Naive thymus-derived CD4-positive, alpha-beta T cell (primary cell): ENCODE data around the gene ACKR1. TPM values are rescaled to one million over a fixed set of nuclear protein-coding genes. Genes with fewer than 3 reads are reported as not detected.

ENCODE experiments used
- ATAC-seq: fragments of 150-1000 bp; cut with Tn5 transposase; 2 replicates; pipeline ENCODE4 v1.10.0; 2021; ENCODE audit warnings: mild to moderate bottlenecking, moderate library complexity
- CTCF ChIA-PET: fragments of 350-600 bp; sonication (Branson Sonifier 250); formaldehyde crosslinking; loops from one replicate; lab custom pipeline; 2021; ENCODE audit warnings: antibody characterized with exemption; lab: Charles Lee
- POLR2A ChIA-PET: fragments of 350-600 bp; sonication (Branson Sonifier 250); formaldehyde crosslinking; loops from one replicate; lab custom pipeline; 2021; ENCODE audit warnings: antibody characterized with exemption, inconsistent platforms; lab: Charles Lee
- DNase-seq, 9 donors: peaks; one replicate each; pipeline versions ENCODE4 v3.0.0 to v3.0.0-alpha.2; 2020 to 2022; ENCODE audit warnings: mixed read lengths in 1 of 9
- H3K27ac ChIP-seq: one replicate; pipeline ENCODE4 v1.7.0; 2013; ENCODE audit warnings: mild to moderate bottlenecking, low read depth, low read length, moderate library complexity
- H3K27me3 ChIP-seq, 2 donors: one replicate each; pipeline ENCODE4 v1.7.0; 2013; ENCODE audit warnings: low read length in 2 of 2, mild to moderate bottlenecking in 2 of 2, moderate library complexity in 2 of 2; ENCODE audit not compliant: control insufficient read depth in 2 of 2, insufficient read depth in 2 of 2
- H3K36me3 ChIP-seq, 3 experiments: 1 replicate in 2 of 3; 2 replicates in 1 of 3; pipeline ENCODE4 v1.7.0; 2013; ENCODE audit warnings: low read length in 3 of 3, mild to moderate bottlenecking in 3 of 3, moderate library complexity in 1 of 3; ENCODE audit not compliant: insufficient read depth in 3 of 3, control insufficient read depth in 2 of 3
- H3K4me1 ChIP-seq, 2 donors: one replicate each; pipeline ENCODE4 v1.7.0; 2013; ENCODE audit warnings: low read length in 2 of 2, mild to moderate bottlenecking in 2 of 2, moderate library complexity in 1 of 2; ENCODE audit not compliant: control insufficient read depth in 2 of 2, insufficient read depth in 2 of 2
- H3K4me3 ChIP-seq: 2 replicates; pipeline ENCODE4 v1.7.0; 2013; ENCODE audit warnings: mild to moderate bottlenecking, low read length
- H3K9me3 ChIP-seq, 3 experiments: 1 replicate in 2 of 3; 2 replicates in 1 of 3; pipeline ENCODE4 v1.7.0; 2013; ENCODE audit warnings: low read length in 3 of 3; ENCODE audit not compliant: control insufficient read depth in 2 of 3
- H3K27ac Mint-ChIP-seq, 9 donors: one replicate each; pipeline ENCODE4 v1.8.0; 2020 to 2022; ENCODE audit warnings: mixed read lengths in 9 of 9, mild to moderate bottlenecking in 8 of 9, moderate library complexity in 5 of 9, inconsistent platforms in 2 of 9
- H3K27me3 Mint-ChIP-seq, 5 donors: one replicate each; pipeline ENCODE4 v1.8.0; 2021 to 2022; ENCODE audit warnings: mixed read lengths in 5 of 5, mild to moderate bottlenecking in 1 of 5
- H3K36me3 Mint-ChIP-seq, 5 donors: one replicate each; pipeline ENCODE4 v1.8.0; 2020 to 2022; ENCODE audit warnings: mixed read lengths in 5 of 5, mild to moderate bottlenecking in 3 of 5, inconsistent platforms in 1 of 5
- H3K4me1 Mint-ChIP-seq, 7 donors: one replicate each; pipeline ENCODE4 v1.8.0; 2020 to 2022; ENCODE audit warnings: mixed read lengths in 7 of 7, mild to moderate bottlenecking in 3 of 7, inconsistent platforms in 1 of 7
- H3K4me3 Mint-ChIP-seq, 10 donors: one replicate each; pipeline ENCODE4 v1.8.0; 2020 to 2022; ENCODE audit warnings: mild to moderate bottlenecking in 10 of 10, mixed read lengths in 10 of 10, moderate library complexity in 6 of 10, inconsistent platforms in 2 of 10
- H3K9me3 Mint-ChIP-seq, 11 donors: one replicate each; pipeline ENCODE4 v1.8.0; 2020 to 2022; ENCODE audit warnings: mixed read lengths in 11 of 11, mild to moderate bottlenecking in 4 of 11, inconsistent platforms in 1 of 11, moderate library complexity in 1 of 11
- intact Hi-C, 2 donors: fragments of 100-400 bp; cut with micrococcal nuclease; formaldehyde crosslinking; loops; one replicate each; pipeline ENCODE4 v1.15.1; 2023
- polyA plus RNA-seq, 2 donors: library from polyadenylated mRNA; unstranded; fragments of 300-500 nt; fragmentation: Illumina TruSeq; gene quantifications; one replicate each; pipeline ENCODE4 v1.2.3, GENCODE V29; 2021
- total RNA-seq, 6 experiments: library from RNA in 5 of 6; stranded (reverse) in 5 of 6; gene quantifications; 1 replicate in 5 of 6; 2 replicates in 1 of 6; pipeline ENCODE4 v1.2.3 and lab custom pipeline; 2021 to 2026

ACKR1 gene
- total and polyA plus RNA-seq, 7 experiments from 2014 or later = not detected

DNA sequence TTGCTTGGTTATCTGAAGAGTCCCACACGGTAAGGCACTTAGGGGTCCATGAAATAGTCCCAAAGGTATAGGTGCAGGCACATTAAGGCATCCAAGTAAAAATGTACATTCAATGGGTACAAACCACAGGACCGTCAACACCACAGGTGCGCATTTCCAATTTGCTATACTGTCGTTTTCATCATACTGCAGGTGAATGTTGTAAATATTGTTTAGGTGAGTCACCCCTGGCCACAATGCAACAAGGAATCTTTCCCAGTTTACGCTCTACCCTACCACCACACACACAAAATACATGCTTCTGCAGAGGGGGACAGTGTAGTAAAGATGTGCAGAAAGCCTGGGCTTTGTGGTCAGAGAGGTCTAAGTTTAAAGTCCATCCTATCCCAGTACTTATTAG is 19.6 kb upstream of the ACKR1 start:
- no peaks in the 10 kb centered on the region for H3K36me3 Mint-ChIP-seq
- ChIA-PET POLR2A (no interaction called here), CTCF (no interaction called here)
- Histone ChIP-seq H3K27me3 (no peaks in the 10 kb centered on the region), H3K4me3 (no peak overlapping the region), H3K36me3 (no peaks in the 10 kb centered on the region), H3K27ac (no peak overlapping the region), H3K9me3 (no peaks in the 10 kb centered on the region), H3K4me1 (no peaks in the 10 kb centered on the region)
- H3K9me3 Mint-ChIP-seq = peaks cover 0 to 2% (median 0%) of the 10 kb centered on the region in 11 donors
- intact Hi-C loops = no loop called here
- no peak overlapping the region for H3K27ac Mint-ChIP-seq
- DNase-seq (no peak), ATAC-seq (no peak)
- H3K4me1 Mint-ChIP-seq = peaks cover 0 to 11% (median 0%) of the 10 kb centered on the region in 7 donors
- H3K27me3 Mint-ChIP-seq = peaks cover 67 to 76% (median 72%) of the 10 kb centered on the region in 5 donors
- H3K4me3 Mint-ChIP-seq = no peak overlapping the region

DNA sequence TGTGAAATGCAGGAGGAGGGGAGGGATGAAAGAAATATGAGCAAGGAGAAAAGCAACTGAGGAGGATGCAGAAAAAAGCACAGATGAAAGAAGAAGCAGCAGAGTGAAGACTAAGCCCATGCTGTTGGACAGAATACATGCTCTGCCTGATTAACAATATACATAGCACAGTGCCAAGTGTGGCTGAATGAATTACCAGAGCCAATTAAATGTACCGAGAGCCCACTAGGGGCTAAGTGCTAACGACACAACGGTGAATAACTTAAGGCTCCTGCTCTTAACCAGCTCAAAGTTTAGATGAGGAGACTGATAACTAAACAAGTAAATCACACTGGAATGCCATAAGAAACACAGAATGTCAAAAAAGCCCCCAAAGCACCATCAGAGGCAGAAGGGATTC is 17.6 kb upstream of the ACKR1 start:
- H3K27me3 Mint-ChIP-seq = peaks cover 59 to 69% (median 62%) of the 10 kb centered on the region in 5 donors
- Histone ChIP-seq H3K27ac (no peak overlapping the region), H3K36me3 (no peaks in the 10 kb centered on the region), H3K4me3 (no peak overlapping the region), H3K4me1 (no peaks in the 10 kb centered on the region), H3K9me3 (no peaks in the 10 kb centered on the region), H3K27me3 (no peaks in the 10 kb centered on the region)
- H3K9me3 Mint-ChIP-seq = no peaks in the 10 kb centered on the region
- ChIA-PET POLR2A (no interaction called here), CTCF (no interaction called here)
- DNase-seq (no peak), ATAC-seq (no peak)
- peaks cover 0 to 11% (median 0%) of the 10 kb centered on the region in 7 donors for H3K4me1 Mint-ChIP-seq
- no peak overlapping the region for H3K4me3 Mint-ChIP-seq
- intact Hi-C loops = no loop called here
- H3K36me3 Mint-ChIP-seq = no peaks in the 10 kb centered on the region
- no peak overlapping the region for H3K27ac Mint-ChIP-seq

DNA sequence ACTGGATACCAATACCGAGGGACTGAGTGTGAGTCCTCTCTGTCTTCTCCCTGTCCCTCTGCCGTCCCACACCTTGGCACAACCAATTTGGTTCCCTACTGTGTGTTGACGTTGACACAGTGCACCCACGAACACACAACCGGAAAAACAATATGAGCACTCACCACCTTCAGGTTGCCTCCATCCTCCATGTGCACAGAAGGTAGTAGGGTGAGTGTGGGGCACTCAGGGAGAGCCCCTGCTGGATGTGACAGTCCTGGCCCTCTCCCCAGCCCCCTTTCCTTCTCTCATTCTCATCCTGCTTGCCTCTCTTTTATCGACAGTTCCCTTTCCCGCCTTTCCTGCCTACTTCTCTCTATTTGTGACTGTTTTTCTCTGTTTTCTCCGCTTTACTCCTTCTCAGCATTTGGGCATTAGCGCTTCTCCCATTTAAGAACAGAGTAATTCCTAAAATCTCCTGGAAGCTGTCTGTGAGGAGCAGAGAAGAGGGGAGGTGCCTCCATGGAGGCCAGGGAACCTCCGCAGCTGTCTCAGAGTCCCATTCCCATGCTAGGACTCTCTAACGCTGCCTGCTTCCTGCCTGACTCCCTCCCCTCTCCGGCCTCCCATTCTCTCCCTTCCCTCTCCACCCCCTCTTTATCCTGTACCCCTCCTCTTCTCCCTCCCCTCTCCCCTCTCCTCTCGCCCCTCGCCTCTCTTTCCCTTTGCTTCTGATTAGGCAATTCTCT is 16.9 kb upstream of the ACKR1 start:
- Mint-ChIP-seq H3K27me3 (peaks cover 57 to 65% (median 58%) of the 10 kb centered on the region in 5 donors), H3K36me3 (no peaks in the 10 kb centered on the region), H3K4me1 (peaks cover 0 to 11% (median 0%) of the 10 kb centered on the region in 7 donors), H3K27ac (no peak overlapping the region), H3K4me3 (no peak overlapping the region), H3K9me3 (no peaks in the 10 kb centered on the region)
- POLR2A ChIA-PET = no interaction called here
- H3K27me3 ChIP-seq = no peaks in the 10 kb centered on the region
- CTCF ChIA-PET = no interaction called here
- no peaks in the 10 kb centered on the region for H3K9me3 ChIP-seq
- DNase-seq = no peak
- H3K4me3 ChIP-seq = no peak overlapping the region
- no peak for ATAC-seq
- intact Hi-C loops = no loop called here
- H3K4me1 ChIP-seq = no peaks in the 10 kb centered on the region
- H3K27ac ChIP-seq = no peak overlapping the region
- no peaks in the 10 kb centered on the region for H3K36me3 ChIP-seq

DNA sequence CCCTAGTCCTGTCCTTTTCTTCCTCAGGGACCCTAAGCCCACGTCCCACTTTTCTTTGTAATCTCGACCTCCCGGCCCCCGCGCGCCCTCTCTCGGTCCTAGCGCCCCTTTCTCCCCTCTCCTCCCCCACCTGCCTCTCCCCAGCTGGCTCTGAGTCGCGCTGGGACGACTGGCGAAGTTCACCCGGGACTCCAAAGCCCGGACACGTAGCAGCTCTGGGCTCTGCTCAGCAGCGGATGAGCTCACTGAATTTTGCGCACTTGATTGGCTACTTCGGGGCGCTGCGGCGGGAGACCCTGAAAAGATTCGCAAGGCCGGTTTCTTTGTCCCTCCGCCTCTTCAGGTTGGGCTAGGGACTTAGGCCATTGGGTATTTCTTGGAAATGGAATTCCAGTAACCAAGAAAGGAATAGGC is 16.3 kb upstream of the ACKR1 start:
- Mint-ChIP-seq H3K27me3 (peaks cover 55 to 64% (median 57%) of the 10 kb centered on the region in 5 donors), H3K4me1 (peaks cover 0 to 11% (median 0%) of the 10 kb centered on the region in 7 donors), H3K9me3 (peaks cover 0 to 2% (median 0%) of the 10 kb centered on the region in 11 donors), H3K36me3 (no peaks in the 10 kb centered on the region), H3K27ac (no peak overlapping the region), H3K4me3 (peak overlapping the region in 1 of 10 donors; percentile 25)
- intact Hi-C loops = no loop called here
- no peaks in the 10 kb centered on the region for H3K36me3 ChIP-seq
- POLR2A ChIA-PET = no interaction called here
- ATAC-seq (peak; percentile 40), DNase-seq (no peak)
- no peaks in the 10 kb centered on the region for H3K4me1 ChIP-seq
- CTCF ChIA-PET = no interaction called here
- no peak overlapping the region for H3K4me3 ChIP-seq
- no peak overlapping the region for H3K27ac ChIP-seq
- no peaks in the 10 kb centered on the region for H3K27me3 ChIP-seq
- H3K9me3 ChIP-seq = no peaks in the 10 kb centered on the region

DNA sequence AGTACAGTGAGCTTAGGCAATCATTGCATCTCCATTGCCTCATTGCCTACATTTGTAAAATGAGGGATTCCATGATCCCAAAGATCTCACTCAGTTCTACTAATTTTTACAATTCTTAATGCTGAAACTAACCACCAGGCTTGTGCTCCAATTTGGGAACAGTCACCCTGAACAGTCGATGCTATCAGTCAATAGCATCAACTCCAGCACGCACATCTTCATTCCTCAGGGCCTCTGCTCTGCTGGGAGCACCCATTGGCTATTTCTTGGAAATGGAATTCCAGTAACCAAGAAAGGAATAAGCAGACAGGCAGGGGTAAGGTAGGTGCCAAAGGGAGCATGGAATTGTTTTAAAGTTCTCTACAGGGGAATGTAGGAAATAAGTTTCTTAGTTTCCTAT is 14.2 kb upstream of the ACKR1 start:
- no peak for DNase-seq
- H3K36me3 ChIP-seq = no peaks in the 10 kb centered on the region
- no peak overlapping the region for H3K4me3 Mint-ChIP-seq
- H3K27ac ChIP-seq = no peak overlapping the region
- no peak overlapping the region for H3K27ac Mint-ChIP-seq
- no peaks in the 10 kb centered on the region for H3K27me3 ChIP-seq
- H3K9me3 Mint-ChIP-seq = peaks cover 0 to 2% (median 0%) of the 10 kb centered on the region in 11 donors
- H3K4me3 ChIP-seq = no peak overlapping the region
- intact Hi-C loops = no loop called here
- ChIA-PET POLR2A (no interaction called here), CTCF (no interaction called here)
- H3K9me3 ChIP-seq = no peaks in the 10 kb centered on the region
- H3K36me3 Mint-ChIP-seq = no peaks in the 10 kb centered on the region
- no peak for ATAC-seq
- H3K4me1 Mint-ChIP-seq = peaks cover 0 to 11% (median 0%) of the 10 kb centered on the region in 7 donors
- no peaks in the 10 kb centered on the region for H3K4me1 ChIP-seq
- peaks cover 48 to 68% (median 53%) of the 10 kb centered on the region in 5 donors for H3K27me3 Mint-ChIP-seq

DNA sequence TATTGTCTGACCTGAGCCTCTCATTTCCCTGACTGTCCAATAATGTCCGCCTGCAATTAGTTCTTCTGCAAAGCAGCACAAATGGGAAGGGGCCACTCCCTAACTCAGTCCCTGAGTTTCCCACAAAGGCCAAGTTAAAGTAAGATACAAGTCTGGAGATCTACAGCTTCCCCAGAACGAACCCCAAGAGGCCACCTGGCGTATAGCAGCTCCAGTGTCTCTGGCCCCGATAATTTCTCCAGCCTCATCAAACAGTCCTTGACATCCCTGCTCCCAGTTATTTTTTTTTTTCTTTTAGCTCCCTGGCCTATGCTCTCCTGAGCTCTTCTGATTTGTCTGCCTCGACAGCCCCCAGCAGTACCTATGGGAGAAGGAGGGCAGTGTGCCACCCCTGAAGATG is 8.1 kb upstream of the ACKR1 start:
- Histone ChIP-seq H3K9me3 (no peaks in the 10 kb centered on the region), H3K36me3 (no peaks in the 10 kb centered on the region), H3K27me3 (no peaks in the 10 kb centered on the region), H3K4me3 (no peak overlapping the region), H3K27ac (no peak overlapping the region), H3K4me1 (no peaks in the 10 kb centered on the region)
- peaks cover 0 to 10% (median 5%) of the 10 kb centered on the region in 7 donors for H3K4me1 Mint-ChIP-seq
- no peaks in the 10 kb centered on the region for H3K36me3 Mint-ChIP-seq
- ChIA-PET POLR2A (no interaction called here), CTCF (interaction anchor here (0.6 to 2.1 kb wide), 2 partner anchors 14 to 18 kb away, joined by 3 to 8 read pairs; no protein-coding TSS in a partner anchor)
- DNase-seq (no peak), ATAC-seq (no peak)
- peaks cover 23 to 70% (median 39%) of the 10 kb centered on the region in 5 donors for H3K27me3 Mint-ChIP-seq
- no peak overlapping the region for H3K27ac Mint-ChIP-seq
- peaks cover 0 to 3% (median 0%) of the 10 kb centered on the region in 11 donors for H3K9me3 Mint-ChIP-seq
- H3K4me3 Mint-ChIP-seq = no peak overlapping the region
- intact Hi-C loops = loop anchor here in 1 of 2 donors (5.0 kb wide), 1 partner anchor 64 kb away; no protein-coding TSS in a partner anchor
